Measurements from ENCODE around the gene MPL.

MPL gene

GRCh38 chr1:43339584-43340232, 2.1 kb downstream of the MPL start (continued):
- TF ChIP-seq PRDM2 (tag by site-specific recombination; IDR thresholded peaks at IDR 0.05; ENCODE audit: borderline replicate concordance) (no peak), ZNF48 (tag by site-specific recombination; IDR thresholded peaks at IDR 0.05) (no peak), ZNF510 (tag by site-specific recombination; IDR thresholded peaks at IDR 0.05; ENCODE audit: insufficient replicate concordance) (no peak)

GRCh38 chr1:43340559-43340958, 2.9 kb downstream of the MPL start:
- ChIA-PET CTCF (interaction anchor here (0.9 kb wide), 1 partner anchor 18 kb away, joined by 3 read pairs; the partner anchor contains the start of gene CDC20), POLR2A (interaction anchor here (1.3 to 2.8 kb wide), 2 partner anchors 8 to 10 kb away, joined by 4 to 11 read pairs; no protein-coding TSS in a partner anchor)
- H3K9me3 ChIP-seq (ENCODE audit: control insufficient read depth, insufficient read depth, low read depth, low read length), result no peaks in the 10 kb centered on the region
- H3K27ac ChIP-seq (ENCODE audit: extremely low read depth, low read depth, low read length), result no peak overlapping the region
- H3K36me3 ChIP-seq (ENCODE audit: control insufficient read depth in 2 of 2, insufficient read depth in 1 of 2, low read length in 2 of 2), result no peaks in the 10 kb centered on the region
- no peaks in the 10 kb centered on the region for H3K4me1 ChIP-seq (ENCODE audit: control insufficient read depth, insufficient read depth, low read length)
- TF ChIP-seq ZNF670 (tag by site-specific recombination; IDR thresholded peaks at IDR 0.05; ENCODE audit: low read depth) (no peak), GLIS1 (tag by site-specific recombination; IDR thresholded peaks at IDR 0.05) (no peak), ZNF10 (tag by site-specific recombination; IDR thresholded peaks at IDR 0.05) (no peak)
- H3K4me3 ChIP-seq (ENCODE audit: low read depth, low read length), result no peak overlapping the region

- H3K4me1 ChIP-seq (ENCODE audit: control insufficient read depth, insufficient read depth, low read length), result no peaks in the 10 kb centered on the region
- no peak overlapping the region for H3K4me3 ChIP-seq (ENCODE audit: low read depth, low read length)
- H3K27ac ChIP-seq (ENCODE audit: extremely low read depth, low read depth, low read length), result no peak overlapping the region
- ChIA-PET POLR2A (no interaction called here), CTCF (interaction anchor here (0.7 kb wide), 1 partner anchor 15 kb away, joined by 3 read pairs; no protein-coding TSS in a partner anchor)
- TF ChIP-seq ZNF624 (tag by site-specific recombination; IDR thresholded peaks at IDR 0.05) (no peak), GFI1B (tag by site-specific recombination; IDR thresholded peaks at IDR 0.05) (no peak), ZNF544 (tag by site-specific recombination; IDR thresholded peaks at IDR 0.05) (no peak), ZNF701 (tag by site-specific recombination; IDR thresholded peaks at IDR 0.05) (no peak), ZBTB10 (tag by site-specific recombination; IDR thresholded peaks at IDR 0.05) (no peak), ZNF791 (tag by site-specific recombination; IDR thresholded peaks at IDR 0.05) (no peak)
- no peaks in the 10 kb centered on the region for H3K9me3 ChIP-seq (ENCODE audit: control insufficient read depth, insufficient read depth, low read depth, low read length)
- H3K36me3 ChIP-seq (ENCODE audit: control insufficient read depth in 2 of 2, insufficient read depth in 1 of 2, low read length in 2 of 2), result no peaks in the 10 kb centered on the region
Measured at GRCh38 chr1:43344267-43344850, 6.7 kb downstream of the MPL start.

All from HEK293 (cell line).